Kidney glomerular epithelial cell (primary cell): Measurements from ENCODE around the gene IL1RAPL2.
"Not testable (repeated sequence)": the region's sequence is repeated elsewhere in the genome, so short reads cannot be mapped to it uniquely, and the experiment has no call there.

Experiments
- DNase-seq: peaks from one replicate; lab custom pipeline; 2025; lab: John Stamatoyannopoulos, UW

The IL1RAPL2 gene

GRCh38 chrX:105701310-105702052 lies 1135.5 kb downstream of the IL1RAPL2 start:
- DNase-seq, result no peak

GRCh38 chrX:105703876-105704275 lies 1137.9 kb downstream of the IL1RAPL2 start:
- no peak for DNase-seq

GRCh38 chrX:105706041-105706440 lies 1140.0 kb downstream of the IL1RAPL2 start:
- no peak for DNase-seq

- no peak for DNase-seq
Observed at GRCh38 chrX:105711805-105712204, 1145.8 kb downstream of the IL1RAPL2 start.

DNA sequence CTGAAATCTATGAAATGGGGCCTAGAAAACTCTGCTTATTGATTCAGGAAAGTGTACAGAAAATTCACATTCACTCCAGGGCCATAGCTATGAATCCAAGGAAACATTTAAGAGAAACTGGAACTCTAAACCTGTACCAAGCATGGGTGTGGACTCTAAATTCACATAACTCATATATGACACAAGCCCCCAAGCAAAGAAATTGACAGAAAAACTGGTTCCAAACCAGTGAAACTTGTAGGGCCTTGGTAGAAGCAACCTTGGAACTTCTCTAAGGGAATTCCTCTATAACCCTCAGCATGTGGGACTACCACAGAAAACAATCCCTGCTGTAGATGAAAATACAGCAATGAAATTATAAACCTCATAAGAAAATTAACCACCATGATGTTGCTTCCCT lies 1149.7 kb downstream of the IL1RAPL2 start:
- no peak for DNase-seq

DNA sequence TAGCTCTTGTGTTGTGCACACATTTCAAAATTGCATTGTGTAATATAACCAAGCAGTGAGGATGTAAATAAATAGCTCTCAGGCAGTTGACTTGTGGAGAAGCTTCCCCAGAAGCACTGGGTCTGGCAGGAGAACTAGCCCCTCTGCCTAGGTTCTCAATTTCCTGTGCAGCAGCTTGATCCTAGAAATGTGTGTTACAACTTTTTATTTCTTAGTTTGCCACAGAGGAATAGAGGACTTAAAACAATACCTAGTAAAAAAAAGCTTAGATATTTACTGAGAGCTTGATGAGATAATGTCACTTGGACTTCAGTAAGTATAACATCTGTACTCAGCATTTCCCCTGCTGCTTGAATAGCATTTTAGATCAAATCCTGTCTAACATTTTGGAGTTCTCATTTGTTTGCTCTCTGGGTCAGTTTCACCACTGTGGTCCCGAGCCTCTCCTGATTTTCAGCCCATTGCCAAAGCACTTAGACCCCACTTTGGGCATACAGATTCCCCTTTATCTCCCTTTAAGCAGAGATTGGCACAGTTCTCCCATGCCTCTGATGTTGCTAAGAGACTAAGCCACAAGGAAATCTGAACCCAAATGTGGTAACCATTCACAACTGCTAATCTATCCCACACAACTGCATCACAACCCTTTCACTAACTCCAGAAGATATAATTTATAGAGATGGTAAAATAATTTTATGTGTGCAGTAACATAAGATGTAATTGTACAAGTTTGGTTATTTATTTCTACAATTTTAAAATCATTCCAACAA lies 1158.2 kb downstream of the IL1RAPL2 start:
- no peak for DNase-seq

- no peak for DNase-seq
Observed at GRCh38 chrX:105725228-105725627, 1159.2 kb downstream of the IL1RAPL2 start.

GRCh38 chrX:105738162-105738561 lies 1172.2 kb downstream of the IL1RAPL2 start:
- DNase-seq, result no peak

- no peak for DNase-seq
Observed at GRCh38 chrX:105744291-105744690, 1178.3 kb downstream of the IL1RAPL2 start.

DNA sequence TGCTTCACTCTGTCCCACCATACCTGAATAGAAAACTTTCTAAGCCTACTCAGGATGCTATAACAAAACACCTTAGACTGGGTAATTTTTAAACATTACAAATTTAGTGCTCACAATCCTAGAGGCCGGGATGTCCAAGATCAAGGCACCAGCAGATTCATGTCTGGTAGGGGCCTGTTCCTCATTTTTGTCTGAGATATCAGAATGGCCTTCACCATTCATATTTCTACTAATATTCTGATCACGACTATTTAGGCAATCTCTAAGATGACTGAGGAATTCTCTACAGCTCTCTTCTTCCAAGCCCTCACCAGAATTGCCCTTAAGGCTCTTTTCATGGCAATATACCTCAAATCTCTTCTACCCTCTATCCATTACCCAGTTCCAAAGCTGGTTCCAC lies 1178.9 kb downstream of the IL1RAPL2 start:
- no peak for DNase-seq

DNA sequence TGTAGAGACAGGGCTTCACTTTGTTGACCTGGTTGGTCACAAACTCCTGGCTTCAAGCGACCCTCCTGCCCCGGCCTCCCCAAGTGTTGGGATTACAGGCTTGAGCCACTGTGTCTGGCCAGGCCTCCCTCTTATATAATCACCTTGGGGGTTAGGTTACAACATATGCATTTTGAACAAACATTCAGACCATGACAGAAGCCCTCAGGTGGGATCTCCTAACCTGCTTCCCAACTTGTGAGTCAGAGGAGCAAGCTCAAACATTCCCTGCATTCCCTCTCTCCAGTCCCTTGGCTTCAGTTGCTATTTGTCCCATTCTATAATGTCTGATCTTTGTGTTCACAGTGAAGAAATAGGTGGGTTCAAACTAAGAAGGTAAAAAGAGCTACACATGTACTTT lies 1179.9 kb downstream of the IL1RAPL2 start:
- no peak for DNase-seq

GRCh38 chrX:105752338-105752956 lies 1186.4 kb downstream of the IL1RAPL2 start:
- no peak for DNase-seq

DNA sequence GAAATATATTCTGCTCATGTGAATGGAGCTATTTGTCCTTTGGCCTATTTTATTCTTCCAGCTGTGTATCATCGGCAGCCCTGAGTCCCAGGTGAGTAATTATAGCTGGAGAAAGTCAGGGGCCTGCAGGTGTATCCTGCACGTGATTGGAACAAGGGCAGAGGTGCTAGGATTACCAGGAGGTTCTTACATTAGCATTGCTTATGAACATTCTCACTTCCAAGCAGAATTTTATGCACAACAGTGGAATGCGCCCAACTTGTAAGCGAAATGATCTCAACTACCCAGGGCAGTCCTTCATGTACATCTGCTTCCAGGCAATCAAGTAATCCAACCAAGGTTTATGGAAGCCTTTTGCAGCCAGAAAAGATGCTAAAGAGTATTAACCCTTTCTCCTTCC lies 1187.4 kb downstream of the IL1RAPL2 start:
- DNase-seq, result no peak

GRCh38 chrX:105754286-105754964 lies 1188.4 kb downstream of the IL1RAPL2 start:
- no peak for DNase-seq

GRCh38 chrX:105755109-105755508 lies 1189.1 kb downstream of the IL1RAPL2 start:
- DNase-seq, result no peak

GRCh38 chrX:105758754-105759153 lies 1192.8 kb downstream of the IL1RAPL2 start:
- DNase-seq, result no peak

- DNase-seq, result no peak
Observed at GRCh38 chrX:105759598-105759997, 1193.6 kb downstream of the IL1RAPL2 start.

DNA sequence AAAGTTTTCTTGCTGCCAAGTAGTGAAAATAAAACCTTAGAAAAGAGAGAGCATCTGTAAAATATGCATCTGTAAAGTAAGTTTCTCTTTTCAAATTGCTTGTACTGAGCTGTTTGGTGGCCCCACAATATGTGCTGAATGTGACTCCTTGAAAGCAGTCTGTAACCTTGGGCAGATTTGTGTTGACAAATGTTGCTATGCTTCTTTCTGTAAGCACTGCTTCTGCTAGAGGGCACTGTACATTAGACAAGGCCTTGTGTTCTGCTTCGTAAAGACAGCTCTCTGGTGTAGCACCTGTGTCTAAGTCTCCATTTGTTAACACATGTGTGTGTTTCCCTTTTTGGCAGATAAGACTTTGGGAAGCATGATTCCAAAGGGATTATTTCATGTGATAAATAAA lies 1199.7 kb downstream of the IL1RAPL2 start:
- no peak for DNase-seq

GRCh38 chrX:105773801-105774200 lies 1207.8 kb downstream of the IL1RAPL2 start:
- DNase-seq, result no peak

- no peak for DNase-seq
Observed at GRCh38 chrX:105775679-105776078, 1209.7 kb downstream of the IL1RAPL2 start.

- DNase-seq, result no peak
Observed at GRCh38 chrX:105781804-105782203, 1215.8 kb downstream of the IL1RAPL2 start.

GRCh38 chrX:105796877-105797276 lies 1230.9 kb downstream of the IL1RAPL2 start:
- DNase-seq, result not testable (repeated sequence)
